ENCODE results near the gene FBXO8. TPM values are rescaled to one million over a fixed set of nuclear protein-coding genes. Genes with fewer than 3 reads are reported as not detected.

Gene FBXO8
- total RNA-seq, 1 experiment from 2014 or later, result 5.8 TPM

- CTCF ChIA-PET, result no interaction called here
Measured at GRCh38 chr4:174277433-174277832, 6.0 kb downstream of the FBXO8 start.

GRCh38 chr4:174275101-174275500, 8.4 kb downstream of the FBXO8 start:
- in situ Hi-C loops (cut with HindIII; ENCODE audit: low pct_unique_long_range_greater_than_20kb, low sequenced_read_pairs), result no loop called here
- TF ChIP-seq, protein P1, sequence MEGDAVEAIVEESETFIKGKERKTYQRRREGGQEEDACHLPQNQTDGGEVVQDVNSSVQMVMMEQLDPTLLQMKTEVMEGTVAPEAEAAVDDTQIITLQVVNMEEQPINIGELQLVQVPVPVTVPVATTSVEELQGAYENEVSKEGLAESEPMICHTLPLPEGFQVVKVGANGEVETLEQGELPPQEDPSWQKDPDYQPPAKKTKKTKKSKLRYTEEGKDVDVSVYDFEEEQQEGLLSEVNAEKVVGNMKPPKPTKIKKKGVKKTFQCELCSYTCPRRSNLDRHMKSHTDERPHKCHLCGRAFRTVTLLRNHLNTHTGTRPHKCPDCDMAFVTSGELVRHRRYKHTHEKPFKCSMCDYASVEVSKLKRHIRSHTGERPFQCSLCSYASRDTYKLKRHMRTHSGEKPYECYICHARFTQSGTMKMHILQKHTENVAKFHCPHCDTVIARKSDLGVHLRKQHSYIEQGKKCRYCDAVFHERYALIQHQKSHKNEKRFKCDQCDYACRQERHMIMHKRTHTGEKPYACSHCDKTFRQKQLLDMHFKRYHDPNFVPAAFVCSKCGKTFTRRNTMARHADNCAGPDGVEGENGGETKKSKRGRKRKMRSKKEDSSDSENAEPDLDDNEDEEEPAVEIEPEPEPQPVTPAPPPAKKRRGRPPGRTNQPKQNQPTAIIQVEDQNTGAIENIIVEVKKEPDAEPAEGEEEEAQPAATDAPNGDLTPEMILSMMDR (IDR thresholded peaks at IDR 0.05), result no peak
- TF ChIP-seq TCF7L2 (IDR thresholded peaks at IDR 0.05; ENCODE audit: low read depth, low read length), result no peak
- TF ChIP-seq POLR2AphosphoS5 (IDR thresholded peaks at IDR 0.05; ENCODE audit: low read depth, low read length), result no peak
- no peak for TF ChIP-seq SIN3A (IDR thresholded peaks at IDR 0.05; ENCODE audit: borderline replicate concordance, insufficient read depth, low read depth, low read length)
- TF ChIP-seq, protein P2, sequence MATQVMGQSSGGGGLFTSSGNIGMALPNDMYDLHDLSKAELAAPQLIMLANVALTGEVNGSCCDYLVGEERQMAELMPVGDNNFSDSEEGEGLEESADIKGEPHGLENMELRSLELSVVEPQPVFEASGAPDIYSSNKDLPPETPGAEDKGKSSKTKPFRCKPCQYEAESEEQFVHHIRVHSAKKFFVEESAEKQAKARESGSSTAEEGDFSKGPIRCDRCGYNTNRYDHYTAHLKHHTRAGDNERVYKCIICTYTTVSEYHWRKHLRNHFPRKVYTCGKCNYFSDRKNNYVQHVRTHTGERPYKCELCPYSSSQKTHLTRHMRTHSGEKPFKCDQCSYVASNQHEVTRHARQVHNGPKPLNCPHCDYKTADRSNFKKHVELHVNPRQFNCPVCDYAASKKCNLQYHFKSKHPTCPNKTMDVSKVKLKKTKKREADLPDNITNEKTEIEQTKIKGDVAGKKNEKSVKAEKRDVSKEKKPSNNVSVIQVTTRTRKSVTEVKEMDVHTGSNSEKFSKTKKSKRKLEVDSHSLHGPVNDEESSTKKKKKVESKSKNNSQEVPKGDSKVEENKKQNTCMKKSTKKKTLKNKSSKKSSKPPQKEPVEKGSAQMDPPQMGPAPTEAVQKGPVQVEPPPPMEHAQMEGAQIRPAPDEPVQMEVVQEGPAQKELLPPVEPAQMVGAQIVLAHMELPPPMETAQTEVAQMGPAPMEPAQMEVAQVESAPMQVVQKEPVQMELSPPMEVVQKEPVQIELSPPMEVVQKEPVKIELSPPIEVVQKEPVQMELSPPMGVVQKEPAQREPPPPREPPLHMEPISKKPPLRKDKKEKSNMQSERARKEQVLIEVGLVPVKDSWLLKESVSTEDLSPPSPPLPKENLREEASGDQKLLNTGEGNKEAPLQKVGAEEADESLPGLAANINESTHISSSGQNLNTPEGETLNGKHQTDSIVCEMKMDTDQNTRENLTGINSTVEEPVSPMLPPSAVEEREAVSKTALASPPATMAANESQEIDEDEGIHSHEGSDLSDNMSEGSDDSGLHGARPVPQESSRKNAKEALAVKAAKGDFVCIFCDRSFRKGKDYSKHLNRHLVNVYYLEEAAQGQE (IDR thresholded peaks at IDR 0.05; ENCODE audit: insufficient read depth in 1 of 2, low read depth in 2 of 2, low read length in 1 of 2), result no peak
- BruUV-seq (replicated peaks), result no TSS peak
- ChIA-PET POLR2A (no interaction called here), CTCF (no interaction called here)
- ATAC-seq (no peak), DNase-seq (ENCODE audit: low read depth, low spot score) (no peak)
- Histone ChIP-seq H3K4me3 (ENCODE audit: low read depth in 2 of 2, low read length in 2 of 2) (no peak overlapping the region), H3K27me3 (ENCODE audit: control insufficient read depth, insufficient read depth, low read length) (no peaks in the 10 kb centered on the region), H3K27ac (ENCODE audit: low read length) (no peak overlapping the region), H3K36me3 (ENCODE audit: control insufficient read depth, insufficient read depth, low read length) (no peaks in the 10 kb centered on the region), H3K9me3 (ENCODE audit: control insufficient read depth, insufficient read depth, low read depth, low read length) (no peaks in the 10 kb centered on the region), H3K4me1 (ENCODE audit: control insufficient read depth, insufficient read depth, low read length) (no peaks in the 10 kb centered on the region)
- intact Hi-C loops (cut with micrococcal nuclease; ENCODE audit: unreplicated experiment), result no loop called here

More at GRCh38 chr4:174277433-174277832, 6.0 kb downstream of the FBXO8 start:
- ATAC-seq (no peak), DNase-seq (ENCODE audit: low read depth, low spot score) (no peak)
- Histone ChIP-seq H3K4me1 (ENCODE audit: control insufficient read depth, insufficient read depth, low read length) (peaks cover 3% of the 10 kb centered on the region; the same call in 1 of the 2 replicates), H3K9me3 (ENCODE audit: control insufficient read depth, insufficient read depth, low read depth, low read length) (no peaks in the 10 kb centered on the region), H3K4me3 (ENCODE audit: low read depth in 2 of 2, low read length in 2 of 2) (no peak overlapping the region), H3K27me3 (ENCODE audit: control insufficient read depth, insufficient read depth, low read length) (no peaks in the 10 kb centered on the region), H3K27ac (ENCODE audit: low read length) (no peak overlapping the region), H3K36me3 (ENCODE audit: control insufficient read depth, insufficient read depth, low read length) (peaks cover 1% of the 10 kb centered on the region; the same call in 1 of the 2 replicates)
- no TSS peak for BruUV-seq (replicated peaks)
- in situ Hi-C loops (cut with HindIII; ENCODE audit: low pct_unique_long_range_greater_than_20kb, low sequenced_read_pairs) (no loop called here), intact Hi-C loops (cut with micrococcal nuclease; ENCODE audit: unreplicated experiment) (no loop called here)
- POLR2A ChIA-PET, result no interaction called here
- TF ChIP-seq TCF7L2 (IDR thresholded peaks at IDR 0.05; ENCODE audit: low read depth, low read length), result no peak
- TF ChIP-seq, protein P1 (IDR thresholded peaks at IDR 0.05), result no peak
- TF ChIP-seq, protein P2 (IDR thresholded peaks at IDR 0.05; ENCODE audit: insufficient read depth in 1 of 2, low read depth in 2 of 2, low read length in 1 of 2), result no peak
- no peak for TF ChIP-seq POLR2AphosphoS5 (IDR thresholded peaks at IDR 0.05; ENCODE audit: low read depth, low read length)
- no peak for TF ChIP-seq SIN3A (IDR thresholded peaks at IDR 0.05; ENCODE audit: borderline replicate concordance, insufficient read depth, low read depth, low read length)
